HG02678 (cell line): ENCODE results near the gene PAX5.

Source experiments
- ATAC-seq: cut with Tn5 transposase; IDR thresholded peaks from one replicate; pipeline ENCODE4 v1.9.1; 2021; ENCODE audit warnings: mild to moderate bottlenecking, moderate library complexity; ENCODE audit not compliant: unreplicated experiment

PAX5 gene

GRCh38 chr9:36962691-36963090 lies 71.4 kb downstream of the PAX5 start:
- ATAC-seq = no peak

- no peak for ATAC-seq
Measured at GRCh38 chr9:36961561-36962325, 72.3 kb downstream of the PAX5 start.

GRCh38 chr9:36961051-36961450 lies 73.0 kb downstream of the PAX5 start:
- no peak for ATAC-seq

- ATAC-seq = no peak
Measured at GRCh38 chr9:36960575-36960955, 73.5 kb downstream of the PAX5 start.

- no peak for ATAC-seq
Measured at GRCh38 chr9:36959681-36960574, 74.1 kb downstream of the PAX5 start.

GRCh38 chr9:36956908-36957307 lies 77.2 kb downstream of the PAX5 start:
- no peak for ATAC-seq

GRCh38 chr9:36950389-36950788 lies 83.7 kb downstream of the PAX5 start:
- no peak for ATAC-seq

- ATAC-seq = no peak
Measured at GRCh38 chr9:36949466-36949865, 84.6 kb downstream of the PAX5 start.

GRCh38 chr9:36948051-36948450 lies 86.0 kb downstream of the PAX5 start:
- ATAC-seq = no peak

- no peak for ATAC-seq
Measured at GRCh38 chr9:36946653-36947052, 87.4 kb downstream of the PAX5 start.

GRCh38 chr9:36945999-36946398 lies 88.1 kb downstream of the PAX5 start:
- ATAC-seq = no peak

- ATAC-seq = no peak
Measured at GRCh38 chr9:36942891-36943290, 91.2 kb downstream of the PAX5 start.

GRCh38 chr9:36941441-36941840 lies 92.6 kb downstream of the PAX5 start:
- ATAC-seq = no peak

GRCh38 chr9:36940881-36941280 lies 93.2 kb downstream of the PAX5 start:
- ATAC-seq = no peak

GRCh38 chr9:36940500-36940853 lies 93.6 kb downstream of the PAX5 start:
- ATAC-seq = no peak

GRCh38 chr9:36939655-36940499 lies 94.2 kb downstream of the PAX5 start:
- ATAC-seq = no peak

GRCh38 chr9:36939214-36939613 lies 94.9 kb downstream of the PAX5 start:
- ATAC-seq = no peak

- ATAC-seq = no peak
Measured at GRCh38 chr9:36938617-36939016, 95.5 kb downstream of the PAX5 start.

GRCh38 chr9:36937951-36938350 lies 96.1 kb downstream of the PAX5 start:
- no peak for ATAC-seq

- ATAC-seq = no peak
Measured at GRCh38 chr9:36937346-36937745, 96.7 kb downstream of the PAX5 start.

- no peak for ATAC-seq
Measured at GRCh38 chr9:36936498-36936831, 97.6 kb downstream of the PAX5 start.
